Pericardium fibroblast (primary cell): ENCODE results near the gene TBCC. TPM values are rescaled to one million over a fixed set of nuclear protein-coding genes. Genes with fewer than 3 reads are reported as not detected.

ENCODE experiments used
- total RNA-seq: library from RNA; depleted of rRNA; stranded (reverse); fragments of >200 nt; gene quantifications from 2 replicates; pipeline ENCODE4 v1.2.3, GENCODE V29; 2015

Gene TBCC, protein sequence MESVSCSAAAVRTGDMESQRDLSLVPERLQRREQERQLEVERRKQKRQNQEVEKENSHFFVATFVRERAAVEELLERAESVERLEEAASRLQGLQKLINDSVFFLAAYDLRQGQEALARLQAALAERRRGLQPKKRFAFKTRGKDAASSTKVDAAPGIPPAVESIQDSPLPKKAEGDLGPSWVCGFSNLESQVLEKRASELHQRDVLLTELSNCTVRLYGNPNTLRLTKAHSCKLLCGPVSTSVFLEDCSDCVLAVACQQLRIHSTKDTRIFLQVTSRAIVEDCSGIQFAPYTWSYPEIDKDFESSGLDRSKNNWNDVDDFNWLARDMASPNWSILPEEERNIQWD
- 38.2 and 46.8 TPM in 2 replicates for total RNA-seq

GRCh38 chr6:42745640-42746462 lies at the start of gene TBCC:
TSS of gene TBCC (minus strand) at chr6:42746103. CDS start at chr6:42746073, 30 bp downstream.

DNA sequence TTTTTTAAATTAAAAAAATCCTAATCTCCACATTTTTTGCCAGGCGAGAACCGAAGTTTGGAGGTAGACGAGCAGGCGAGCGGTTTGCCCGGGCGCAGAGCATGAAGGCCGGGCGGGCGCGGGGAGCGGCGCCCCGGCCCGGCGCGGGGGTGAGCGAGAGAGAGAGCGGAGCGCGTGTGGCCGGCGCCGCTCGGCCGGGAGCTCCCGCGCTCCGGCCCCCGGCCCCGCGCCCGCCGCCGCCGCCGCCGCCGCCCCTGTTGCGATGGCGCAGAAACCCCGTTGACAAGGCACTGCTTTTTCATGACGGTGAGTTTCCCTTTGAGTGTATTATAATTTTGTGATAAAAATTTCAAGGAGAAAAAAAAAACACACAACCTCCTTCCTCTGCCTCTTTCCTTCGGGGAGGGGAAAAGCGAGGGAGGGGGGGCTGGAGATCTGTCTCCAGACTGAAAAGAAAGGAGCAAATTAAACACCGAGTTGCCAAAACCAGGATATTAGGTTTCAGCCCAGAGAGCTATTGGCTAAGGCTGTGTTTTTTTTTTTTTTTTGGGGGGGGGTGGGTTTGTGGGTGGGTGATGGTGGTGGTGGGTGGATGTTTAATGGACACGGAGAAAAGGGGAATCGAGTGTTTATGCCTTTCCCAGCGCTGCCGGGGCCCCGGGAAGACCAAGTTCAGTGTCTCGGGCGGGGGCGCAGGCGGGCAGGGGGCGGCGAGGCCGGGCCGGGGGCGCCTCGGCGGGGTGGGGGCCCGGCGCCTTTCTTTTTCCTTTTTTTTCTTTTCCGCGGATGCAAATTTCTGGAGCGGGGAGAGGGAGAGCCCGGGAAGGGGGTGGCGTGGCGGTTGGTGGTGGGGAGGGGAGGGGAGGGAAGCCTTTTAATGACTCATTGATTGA lies 36.1 kb upstream of the TBCC start, which contains the start of gene BICRAL:
Gene BICRAL, plus strand, starts transcription at position 257 of the 893 bp plus-strand sequence. CDS start 39,971 bp downstream, outside the sequence.

DNA sequence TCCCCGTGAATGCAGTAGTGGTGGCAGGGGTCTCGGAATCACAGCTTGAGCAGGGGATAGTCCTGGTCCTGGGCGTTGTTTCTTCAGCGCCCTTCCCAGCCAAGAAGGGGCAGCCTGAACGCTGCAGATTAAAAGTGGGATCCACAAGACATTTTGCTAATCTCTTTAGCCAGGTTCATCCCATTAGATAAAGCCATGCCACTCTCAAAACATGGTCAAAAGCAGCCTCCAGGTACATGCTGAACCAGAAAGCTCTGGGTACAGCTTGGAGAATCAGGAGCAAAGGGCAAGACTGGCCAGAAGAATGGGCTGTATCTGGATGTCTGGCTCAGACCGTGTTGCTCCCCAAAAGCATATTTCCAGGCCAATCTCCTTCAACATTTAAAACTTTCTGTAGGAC lies 23.4 kb downstream of the TBCC start, which contains the start of gene PRPH2:
Gene PRPH2, minus strand, starts transcription at position 101 of the 400 bp plus-strand sequence. CDS start 263 bp downstream, outside the sequence.

Other genes starting within 250 kb of the TBCC start
- 13.7 and 14.6 TPM in 2 replicates for gene UBR2, start 182.1 kb downstream of the TBCC start, total RNA-seq
- gene PRPH2, start 23.5 kb downstream of the TBCC start, total RNA-seq: 3.0 and 3.1 TPM in 2 replicates
- 4.7 and 6.0 TPM in 2 replicates for gene BICRAL, start 35.9 kb upstream of the TBCC start, total RNA-seq
- 61.5 and 65.8 TPM in 2 replicates for gene RPL7L1, start 133.5 kb upstream of the TBCC start, total RNA-seq
- gene PTCRA, start 169.9 kb upstream of the TBCC start, total RNA-seq: not detected in 2 replicates
- gene CNPY3, start 183.4 kb upstream of the TBCC start, total RNA-seq: 31.3 and 44.8 TPM in 2 replicates
- not detected in 2 replicates for gene GNMT, start 214.7 kb upstream of the TBCC start, total RNA-seq
- 30.1 and 40.1 TPM in 2 replicates for gene PEX6, start 233.1 kb upstream of the TBCC start, total RNA-seq
- 40.0 and 50.5 TPM in 2 replicates for gene PPP2R5D, start 238.5 kb upstream of the TBCC start, total RNA-seq